Superior temporal gyrus (tissue), 1 donor: ENCODE data around the gene PRKAB2.
"Not testable (repeated sequence)": the region's sequence is repeated elsewhere in the genome, so short reads cannot be mapped to it uniquely, and the experiment has no call there.

Experiments
- DNase-seq: peaks from one replicate; pipeline ENCODE4 v3.0.0-alpha.2; 2016; ENCODE audit errors: extremely low spot score

The PRKAB2 gene

DNA sequence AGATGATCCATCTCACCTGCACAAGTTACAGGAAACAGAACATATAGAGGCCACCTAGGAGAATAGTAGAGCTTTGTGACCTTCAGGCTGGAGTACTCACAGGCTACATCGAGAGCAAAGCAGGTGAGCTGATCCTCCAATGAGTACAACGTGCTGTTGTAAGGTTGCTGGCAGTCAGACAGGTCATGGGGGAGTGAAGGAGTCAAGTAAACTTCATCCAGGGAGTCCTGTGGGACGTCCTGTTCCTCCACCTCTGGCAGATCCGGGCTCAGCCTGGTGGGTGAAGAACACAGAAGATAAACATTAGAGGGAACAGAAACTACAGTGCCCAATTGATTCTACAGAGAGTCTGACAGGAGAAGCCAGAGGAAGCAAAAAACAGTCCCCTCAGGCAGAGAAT lies 62.5 kb downstream of the PRKAB2 start:
- DNase-seq, result no peak

DNA sequence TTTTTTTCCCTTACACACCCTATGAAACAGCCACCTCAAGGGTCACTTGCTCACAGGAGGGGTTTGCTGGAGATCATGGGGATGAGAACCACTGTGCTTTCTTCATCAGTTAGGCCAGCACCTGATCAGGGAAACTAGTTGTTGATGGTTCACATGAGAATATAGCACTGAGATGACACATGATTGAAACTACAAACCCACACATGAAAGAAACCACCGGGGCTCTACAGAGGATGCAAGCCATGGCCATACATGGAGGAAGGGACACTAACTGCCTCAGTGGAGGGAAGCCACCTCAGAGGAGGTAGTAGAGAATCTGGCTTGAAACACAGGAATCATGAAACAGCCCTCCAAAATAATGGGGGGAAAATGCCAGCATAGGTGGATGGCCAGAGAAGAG lies 63.2 kb downstream of the PRKAB2 start:
- DNase-seq, result no peak

DNA sequence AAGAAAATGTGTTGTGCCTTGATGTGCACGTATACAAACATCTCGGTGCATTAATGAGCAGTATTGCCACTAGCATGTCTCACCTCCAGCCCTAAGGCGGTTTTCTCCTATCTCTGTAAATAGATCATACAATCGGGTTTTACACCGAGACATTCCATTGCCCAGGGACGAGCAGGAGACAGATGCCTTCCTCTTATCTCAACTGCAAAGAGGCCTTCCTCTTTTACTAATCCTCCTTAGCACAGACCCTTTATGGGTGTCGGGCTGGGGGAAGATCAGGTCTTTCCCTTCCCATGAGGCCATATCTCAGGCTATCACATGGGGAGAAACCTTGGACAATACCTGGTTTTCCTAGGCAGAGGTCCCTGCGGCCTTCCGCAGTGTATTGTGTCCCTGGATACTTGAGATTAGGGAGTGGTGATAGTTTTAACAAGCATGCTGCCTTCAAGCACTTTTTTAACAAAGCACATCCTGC lies 65.8 kb downstream of the PRKAB2 start:
- DNase-seq, result not testable (repeated sequence)

DNA sequence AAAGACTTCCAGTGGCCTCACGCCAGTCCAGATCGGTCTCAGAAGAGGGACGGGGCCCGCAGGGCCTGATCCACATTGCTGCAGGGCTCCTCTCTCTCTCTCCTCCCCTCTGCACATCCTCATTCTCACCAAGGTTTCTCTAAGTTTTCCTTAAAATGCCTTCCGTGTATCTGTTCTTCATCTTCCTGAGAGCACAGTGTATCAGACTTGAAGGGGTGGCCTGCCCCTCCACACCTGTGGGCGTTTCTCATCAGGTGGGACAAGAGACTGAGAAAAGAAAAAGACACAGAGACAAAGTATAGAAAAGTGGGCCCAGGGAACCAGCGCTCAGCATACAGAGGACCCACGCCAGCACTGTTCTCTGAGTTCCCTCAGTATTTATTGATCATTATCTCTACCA lies 66.4 kb downstream of the PRKAB2 start:
- DNase-seq, result no peak
